SU-DHL-6 (cell line): ENCODE data around the gene TAF5.
"Not testable (repeated sequence)": the region's sequence is repeated elsewhere in the genome, so short reads cannot be mapped to it uniquely, and the experiment has no call there.

Source experiments
- H2AFZ ChIP-seq: fragments of 200-600 bp; sonication (generic); 2 replicates; pipeline ENCODE4 v1.6.1; 2014; ENCODE audit warnings: low read depth, mild to moderate bottlenecking, moderate library complexity, mixed read lengths, antibody characterized with exemption, low read length; ENCODE audit not compliant: severe bottlenecking
- H3F3A ChIP-seq: fragments of 200-600 bp; shearing (Covaris generic); 2 replicates; pipeline ENCODE4 v1.6.0; 2016; ENCODE audit warnings: antibody characterized with exemption, mild to moderate bottlenecking; ENCODE audit not compliant: insufficient read depth
- H3K27ac ChIP-seq: fragments of 200-600 bp; sonication (generic); 2 replicates; pipeline ENCODE4 v1.5.1; 2016; ENCODE audit warnings: low read depth, mild to moderate bottlenecking, low read length, moderate library complexity, mixed read lengths
- H3K27me3 ChIP-seq: fragments of 200-600 bp; sonication (generic), shearing (Covaris generic); 2 replicates; pipeline ENCODE4 v1.6.0; 2014; ENCODE audit warnings: mild to moderate bottlenecking, low read length
- H3K36me3 ChIP-seq: fragments of 200-600 bp; sonication (generic); 2 replicates; pipeline ENCODE4 v1.6.1; 2014; ENCODE audit warnings: mild to moderate bottlenecking, low read length, mixed read lengths
- H3K4me2 ChIP-seq: fragments of 300-600, 200-600 bp; shearing (Covaris generic), sonication (generic); 2 replicates; pipeline ENCODE4 v1.6.0; 2014; ENCODE audit warnings: low read length, low read depth, mild to moderate bottlenecking; ENCODE audit not compliant: poor library complexity, severe bottlenecking
- H3K4me3 ChIP-seq: fragments of 200-600 bp; sonication (generic); 2 replicates; pipeline ENCODE4 v1.5.1; 2014; ENCODE audit warnings: antibody characterized with exemption, low read length, mild to moderate bottlenecking, mixed read lengths; ENCODE audit not compliant: insufficient read depth, poor library complexity, severe bottlenecking
- H3K79me2 ChIP-seq: fragments of 200-600 bp; sonication (generic); 2 replicates; pipeline ENCODE4 v1.6.1; 2014; ENCODE audit warnings: mild to moderate bottlenecking, low read length, moderate library complexity; ENCODE audit not compliant: insufficient read depth
- H3K9ac ChIP-seq: fragments of 200-600 bp; sonication (generic); 2 replicates; pipeline ENCODE4 v1.7.0; 2014; ENCODE audit warnings: mild to moderate bottlenecking, low read length
- H3K9me2 ChIP-seq: fragments of 200-600 bp; sonication (generic); replicated peaks from 2 replicates; pipeline ENCODE4 v1.6.1; 2014; ENCODE audit warnings: low read length; ENCODE audit not compliant: insufficient read depth
- H3K9me3 ChIP-seq: fragments of 200-600 bp; sonication (generic); 2 replicates; pipeline ENCODE4 v1.6.1; 2014; ENCODE audit warnings: low read length, mixed read lengths; ENCODE audit not compliant: insufficient read depth
- H4K20me1 ChIP-seq: fragments of 200-600 bp; sonication (generic); 2 replicates; pipeline ENCODE4 v1.6.1; 2014; ENCODE audit warnings: low read depth, mild to moderate bottlenecking, antibody characterized with exemption, low read length, moderate library complexity, mixed read lengths
- CTCF ChIP-seq: fragments of 200-600 bp; sonication (generic); IDR thresholded peaks from one replicate; pipeline ENCODE4 v1.5.1; 2017; ENCODE audit warnings: antibody characterized with exemption, mild to moderate bottlenecking, low read length, moderate library complexity; ENCODE audit not compliant: insufficient read depth, poor library complexity, severe bottlenecking
- EZH2phosphoT487 ChIP-seq: fragments of 200-600 bp; sonication (generic), shearing (Covaris generic); conservative IDR thresholded peaks from 2 replicates; pipeline ENCODE4 v1.6.1; 2018; ENCODE audit warnings: mild to moderate bottlenecking, antibody characterized with exemption, low read length, moderate library complexity, mixed read lengths

Gene TAF5

DNA sequence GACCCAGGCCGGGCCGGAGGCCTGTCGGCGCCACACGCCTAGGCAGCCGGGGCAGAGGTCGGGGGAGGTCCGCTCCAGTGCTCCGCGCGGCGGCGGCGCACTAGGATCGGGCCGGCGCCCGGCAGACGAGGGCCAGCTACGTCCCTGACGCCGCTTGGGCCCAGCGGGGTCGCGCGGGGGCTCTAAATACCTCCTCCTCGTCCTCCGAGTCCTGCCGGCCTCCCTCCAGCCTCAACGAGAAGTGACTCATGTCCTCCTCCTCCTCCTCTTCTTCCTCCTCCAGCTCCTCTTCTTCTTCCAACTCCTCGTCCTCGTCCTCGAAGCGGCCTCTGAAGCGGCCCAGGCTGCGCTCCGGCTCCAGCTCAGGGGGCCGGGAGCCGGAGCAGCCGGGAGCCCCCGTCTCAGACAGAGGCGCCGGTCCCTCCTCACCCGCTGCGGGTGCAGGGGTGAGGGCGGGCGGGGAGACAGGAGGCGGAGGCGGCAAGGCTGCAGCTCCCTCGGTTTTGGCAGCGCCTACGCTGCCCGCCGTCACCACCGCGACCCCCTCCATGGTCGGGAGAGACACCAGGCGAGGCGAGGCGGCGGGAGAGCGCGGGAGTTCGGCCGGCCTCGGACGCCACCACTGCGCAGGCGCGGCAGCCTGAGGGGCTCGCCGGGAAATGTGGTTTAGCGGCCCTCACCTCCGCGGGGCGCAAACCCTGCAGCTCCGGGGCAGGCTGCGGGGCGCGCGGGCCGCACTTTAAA, 17.1 kb upstream of the TAF5 start, which contains the start of gene PCGF6:
PCGF6 (minus strand) TSS at position 624 of the 744 bp plus-strand sequence; CDS start at position 550, 74 bp downstream.
- H3F3A ChIP-seq = no peaks in the 10 kb centered on the region; the same call in 1 of the 2 replicates
- H4K20me1 ChIP-seq = no peaks in the 10 kb centered on the region
- H3K27ac ChIP-seq = peak within 1 kb of the TSS; percentile 63

DNA sequence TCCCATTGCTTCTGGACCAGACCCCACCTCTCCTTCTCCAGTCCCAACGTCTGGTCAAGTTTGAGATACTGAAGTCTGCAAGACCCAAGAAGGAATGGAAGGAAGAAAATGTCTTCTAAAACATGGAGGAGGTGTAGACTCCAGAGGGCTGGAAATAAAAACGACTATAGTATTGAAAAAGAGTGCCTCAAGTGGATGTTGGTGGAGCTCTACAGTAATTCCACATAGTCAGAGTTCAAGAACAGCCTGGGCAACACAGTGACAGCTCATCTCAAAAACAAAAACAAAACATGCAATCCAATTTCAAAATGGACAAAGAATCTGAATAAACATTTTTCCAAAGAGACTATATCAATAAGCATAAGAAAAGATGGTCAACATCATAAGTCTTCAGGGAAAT, 14.5 kb upstream of the TAF5 start:
- Histone ChIP-seq H3K9ac (no peak overlapping the region), H3K9me2 (no peaks in the 10 kb centered on the region), H3K9me3 (no peaks in the 10 kb centered on the region), H3F3A (no peaks in the 10 kb centered on the region), H4K20me1 (no peaks in the 10 kb centered on the region), H3K27me3 (no peaks in the 10 kb centered on the region), H3K27ac (no peak overlapping the region), H2AFZ (no peak overlapping the region), H3K79me2 (peaks cover 15% of the 10 kb centered on the region), H3K4me3 (no peak overlapping the region), H3K4me2 (no peak overlapping the region), H3K36me3 (no peaks in the 10 kb centered on the region)
- TF ChIP-seq EZH2phosphoT487 (no peak), CTCF (no peak)

More for the DNA sequence above, 17.1 kb upstream of the TAF5 start, which contains the start of gene PCGF6:
- peaks cover 15% of the 10 kb centered on the region for H3K79me2 ChIP-seq
- H3K4me2 ChIP-seq = peak within 1 kb of the TSS; percentile 73
- peak within 1 kb of the TSS; percentile 94 for H3K9ac ChIP-seq
- H3K4me3 ChIP-seq = peak within 1 kb of the TSS; percentile 84
- H3K36me3 ChIP-seq = peaks cover 12% of the 10 kb centered on the region; the same call in 1 of the 2 replicates
- H3K9me2 ChIP-seq = no peaks in the 10 kb centered on the region
- peak within 1 kb of the TSS; percentile 88 for H2AFZ ChIP-seq
- no peaks in the 10 kb centered on the region for H3K27me3 ChIP-seq
- no peaks in the 10 kb centered on the region for H3K9me3 ChIP-seq
- no peak for TF ChIP-seq CTCF
- TF ChIP-seq EZH2phosphoT487 = no peak

GRCh38 chr10:103354567-103354966, 13.2 kb upstream of the TAF5 start:
- not testable (repeated sequence) for H3K9me3 ChIP-seq, H3K27me3 ChIP-seq, H3K27ac ChIP-seq, H3K4me2 ChIP-seq, H3F3A ChIP-seq, H3K36me3 ChIP-seq, H3K4me3 ChIP-seq, H3K9me2 ChIP-seq, H3K9ac ChIP-seq, H4K20me1 ChIP-seq, H2AFZ ChIP-seq
- H3K79me2 ChIP-seq = peaks cover 15% of the 10 kb centered on the region

DNA sequence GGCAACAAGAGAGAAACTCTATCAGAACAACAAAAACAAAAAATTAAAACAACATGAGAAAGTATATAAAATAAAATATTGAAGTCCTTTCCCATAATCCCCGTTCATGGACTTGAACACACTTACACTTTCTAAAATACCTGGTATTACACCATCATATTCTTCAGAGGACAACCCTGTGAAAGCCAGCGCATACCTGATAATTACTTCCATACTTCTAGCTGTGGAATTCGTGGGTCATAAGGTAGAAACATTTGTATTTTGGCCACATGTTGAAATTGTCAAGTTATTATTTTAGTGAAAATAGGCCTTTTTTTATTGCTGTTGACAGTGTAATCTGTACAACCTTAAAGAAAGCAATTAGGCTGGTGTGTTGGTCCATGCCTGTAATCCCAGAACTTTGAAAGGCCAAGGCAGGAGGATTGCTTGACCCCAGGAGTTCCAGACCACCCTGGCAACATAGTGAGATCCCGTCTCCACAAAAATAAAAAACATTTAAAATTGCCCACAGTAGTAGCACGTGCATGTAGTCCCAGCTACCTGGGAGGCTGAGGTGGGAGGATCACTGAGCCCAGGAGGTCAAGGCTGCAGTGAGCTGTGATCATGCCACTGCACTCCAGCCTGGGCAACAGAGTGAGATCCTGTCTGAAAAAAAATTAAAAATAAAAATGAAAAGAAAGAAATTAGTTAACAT, 11.7 kb upstream of the TAF5 start:
- Histone ChIP-seq H3K9me3 (no peaks in the 10 kb centered on the region), H3F3A (no peaks in the 10 kb centered on the region), H4K20me1 (no peaks in the 10 kb centered on the region), H3K4me2 (no peak overlapping the region), H3K27me3 (no peaks in the 10 kb centered on the region), H2AFZ (no peak overlapping the region), H3K79me2 (no peaks in the 10 kb centered on the region; the same call in 1 of the 2 replicates), H3K36me3 (no peaks in the 10 kb centered on the region), H3K9me2 (no peaks in the 10 kb centered on the region), H3K4me3 (no peak overlapping the region), H3K9ac (no peak overlapping the region), H3K27ac (no peak overlapping the region)
- no peak for TF ChIP-seq EZH2phosphoT487
- no peak for TF ChIP-seq CTCF

- not testable (repeated sequence) for H3K79me2 ChIP-seq, H3K9ac ChIP-seq, H3K36me3 ChIP-seq, H3K9me3 ChIP-seq, H2AFZ ChIP-seq, H3K27me3 ChIP-seq, H4K20me1 ChIP-seq, H3K27ac ChIP-seq, H3K4me3 ChIP-seq, H3K4me2 ChIP-seq, H3F3A ChIP-seq, H3K9me2 ChIP-seq
These were observed 8.3 kb upstream of the TAF5 start for GRCh38 chr10:103359493-103359892.
